Astrocyte of the hippocampus (primary cell): ENCODE data around the gene CLP1.
A peak's percentile ranks its signal among the peaks of the same experiment; 100 is the strongest.
"Not testable (repeated sequence)": the region's sequence is repeated elsewhere in the genome, so short reads cannot be mapped to it uniquely, and the experiment has no call there.

Experiments used
- DNase-seq: peaks from one replicate; pipeline ENCODE4 v3.0.0; 2011; ENCODE audit warnings: low read depth, low spot score

The CLP1 gene

GRCh38 chr11:57641011-57641807 is 16.4 kb upstream of the CLP1 start:
- DNase-seq, result peak; percentile 64

- no peak for DNase-seq
Observed at GRCh38 chr11:57643802-57644201, 13.8 kb upstream of the CLP1 start.

- peak; percentile 84 for DNase-seq
Observed at GRCh38 chr11:57644748-57645688, 12.5 kb upstream of the CLP1 start.

GRCh38 chr11:57645689-57646085 is 11.9 kb upstream of the CLP1 start:
- DNase-seq, result no peak

- DNase-seq, result no peak
Observed at GRCh38 chr11:57646194-57646798, 11.3 kb upstream of the CLP1 start.

- peak; percentile 7 for DNase-seq
Observed at GRCh38 chr11:57646799-57647303, 10.7 kb upstream of the CLP1 start.

GRCh38 chr11:57647372-57647771 is 10.2 kb upstream of the CLP1 start:
- DNase-seq, result peak; percentile 33

- DNase-seq, result peak; percentile 40
Observed at GRCh38 chr11:57647960-57648800, 9.4 kb upstream of the CLP1 start.

GRCh38 chr11:57648801-57649735 is 8.5 kb upstream of the CLP1 start:
- DNase-seq, result peak; percentile 45

GRCh38 chr11:57649826-57650738 is 7.5 kb upstream of the CLP1 start, which contains the start of gene YPEL4:
YPEL4 (minus strand) TSS chr11:57649912; CDS start chr11:57647107, 2,805 bp downstream.
- peak; percentile 90 for DNase-seq

GRCh38 chr11:57650739-57651090 is 6.8 kb upstream of the CLP1 start:
- DNase-seq, result no peak

GRCh38 chr11:57651408-57651807 is 6.2 kb upstream of the CLP1 start:
- DNase-seq, result no peak

- DNase-seq, result not testable (repeated sequence)
Observed at GRCh38 chr11:57652230-57652629, 5.3 kb upstream of the CLP1 start.

GRCh38 chr11:57652662-57653061 is 4.9 kb upstream of the CLP1 start:
- no peak for DNase-seq

GRCh38 chr11:57653163-57653562 is 4.4 kb upstream of the CLP1 start:
- DNase-seq, result no peak

- no peak for DNase-seq
Observed at GRCh38 chr11:57656885-57657193, 723 bp upstream of the CLP1 start.

GRCh38 chr11:57658023-57658361 is 430 bp downstream of the CLP1 start:
- DNase-seq, result no peak

GRCh38 chr11:57659669-57660068 is 2.1 kb downstream of the CLP1 start:
- DNase-seq, result no peak

GRCh38 chr11:57662893-57663292 is 5.3 kb downstream of the CLP1 start:
- no peak for DNase-seq
